Cortex of kidney (tissue), 1 donor: ENCODE measurements around the gene NPLOC4.
"Not testable (repeated sequence)": the region's sequence is repeated elsewhere in the genome, so short reads cannot be mapped to it uniquely, and the experiment has no call there.

ENCODE experiments used
- DNase-seq: peaks from one replicate; lab custom pipeline; 2025; lab: John Stamatoyannopoulos, UW

NPLOC4 gene

DNA sequence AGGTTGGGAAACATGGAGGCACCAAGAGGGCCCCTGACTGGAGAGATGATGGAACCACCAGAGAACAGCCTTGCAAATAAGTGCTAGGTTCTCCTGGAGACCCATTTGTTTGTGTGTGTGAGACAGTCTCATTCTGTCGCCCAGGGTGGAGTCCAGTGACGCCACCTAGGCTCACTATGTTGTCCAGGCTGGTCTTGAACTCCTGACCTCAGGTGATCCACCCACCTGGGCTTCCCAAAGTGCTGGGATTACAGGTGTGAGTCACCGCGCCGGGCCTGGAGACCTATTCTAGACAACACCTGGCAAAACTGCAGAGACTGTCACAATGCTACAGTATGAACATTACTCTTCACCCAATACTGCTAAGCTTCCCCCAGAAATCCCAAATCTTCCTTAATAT, 1.5 kb downstream of the NPLOC4 start:
- DNase-seq = no peak

DNA sequence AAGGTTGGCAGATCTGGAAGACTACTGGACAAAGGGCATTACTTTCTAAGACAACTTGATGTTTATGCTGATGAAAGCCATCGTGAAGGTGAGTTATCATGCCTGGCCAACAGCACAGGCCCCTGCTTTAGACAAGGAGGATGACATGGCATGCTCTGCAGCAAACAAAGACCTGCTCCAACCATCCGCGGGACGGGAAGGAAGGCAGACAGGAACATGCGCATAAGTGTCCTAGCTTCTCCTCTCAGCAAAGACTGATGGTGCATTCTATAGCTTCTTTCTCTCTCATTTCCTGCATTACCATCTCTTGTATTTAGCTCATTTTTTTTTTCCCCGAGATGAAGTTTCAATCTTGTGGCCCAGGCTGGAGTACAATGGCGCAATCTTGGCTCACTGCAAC, 5.4 kb downstream of the NPLOC4 start:
- no peak for DNase-seq

DNA sequence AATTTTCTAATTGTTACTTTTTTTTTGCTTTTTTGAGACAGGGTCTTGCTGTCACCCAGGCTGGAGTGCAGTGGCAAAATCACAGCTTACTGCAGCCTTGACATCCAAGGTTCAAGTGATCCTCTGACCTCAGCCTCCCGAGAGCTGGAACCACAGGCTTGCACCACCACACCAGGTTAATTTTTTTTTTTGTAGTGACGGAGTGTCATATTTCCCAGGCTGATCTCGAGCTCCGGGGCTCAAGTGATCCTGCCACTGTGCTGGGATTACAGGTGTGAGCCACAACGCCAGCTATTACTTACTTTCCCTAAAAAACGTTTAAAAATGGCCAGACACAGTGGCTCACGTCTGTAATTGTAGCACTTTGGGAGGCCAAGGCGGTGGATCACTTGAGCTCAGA, 6.6 kb downstream of the NPLOC4 start:
- DNase-seq = no peak

DNA sequence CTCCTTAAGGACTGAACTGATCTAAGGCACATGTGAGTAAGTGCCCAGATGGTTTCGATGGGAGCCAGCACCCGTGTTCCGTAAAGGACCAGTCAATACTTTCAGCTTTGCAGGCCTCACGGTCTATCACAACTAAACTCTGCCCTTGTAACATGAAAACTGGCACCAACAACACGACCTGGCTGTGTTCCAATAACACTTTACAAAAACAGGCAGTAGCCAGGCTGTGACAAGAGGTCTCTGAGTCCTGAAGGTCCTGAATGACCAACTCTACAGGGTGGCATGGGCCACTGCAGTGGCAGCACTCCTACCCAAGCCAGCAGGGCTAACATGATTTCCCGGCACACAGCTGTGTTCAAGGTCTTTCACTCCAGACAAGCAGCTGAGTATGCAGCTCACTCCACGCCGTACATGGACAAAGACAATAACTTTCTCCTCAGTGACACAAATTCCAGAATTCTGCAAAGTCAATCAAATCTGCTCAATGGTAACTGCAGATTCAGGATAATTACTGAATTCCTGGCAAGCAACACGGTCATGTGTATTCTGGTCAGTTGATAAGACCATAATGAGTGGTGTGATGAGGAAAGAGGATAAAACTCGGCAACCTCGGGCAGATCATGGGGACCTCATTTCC, 15.3 kb downstream of the NPLOC4 start:
- DNase-seq = no peak

DNA sequence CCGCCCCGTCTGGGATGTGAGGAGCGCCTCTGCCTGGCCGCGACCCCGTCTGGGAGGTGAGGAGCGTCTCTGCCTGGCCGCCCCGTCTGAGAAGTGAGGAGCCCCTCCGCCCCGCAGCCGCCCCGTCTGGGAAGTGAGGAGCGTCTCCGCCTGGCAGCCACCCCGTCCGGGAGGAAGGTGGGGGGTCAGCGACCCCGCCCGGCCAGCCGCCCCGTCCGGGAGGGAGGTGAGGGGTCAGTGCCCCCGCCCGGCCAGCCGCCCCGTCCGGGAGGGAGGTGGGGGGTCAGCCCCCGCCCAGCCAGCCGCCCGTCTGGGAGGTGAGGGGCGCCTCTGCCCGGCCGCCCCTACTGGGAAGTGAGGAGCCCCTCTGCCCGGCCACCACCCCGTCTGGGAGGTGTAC, 18.6 kb downstream of the NPLOC4 start:
- not testable (repeated sequence) for DNase-seq

DNA sequence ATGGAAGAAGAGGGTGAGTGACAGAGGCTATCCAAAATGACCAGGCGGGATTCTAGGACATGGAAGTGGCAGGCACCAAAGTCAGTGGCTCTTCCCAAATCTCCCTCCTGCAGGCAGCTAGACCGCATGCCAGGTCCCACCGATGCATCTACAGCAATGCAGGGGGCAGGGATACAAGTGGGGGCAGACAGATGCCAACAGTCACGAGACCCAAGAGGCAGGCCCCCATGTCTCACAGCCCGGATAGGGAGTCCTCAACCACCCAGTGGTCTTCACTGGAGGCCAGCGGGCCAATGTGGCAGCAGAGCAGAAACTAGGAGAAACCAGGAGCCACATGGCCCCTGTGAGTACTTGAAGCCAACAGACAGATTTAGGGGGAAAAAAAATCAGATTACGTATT, 20.0 kb downstream of the NPLOC4 start:
- no peak for DNase-seq

DNA sequence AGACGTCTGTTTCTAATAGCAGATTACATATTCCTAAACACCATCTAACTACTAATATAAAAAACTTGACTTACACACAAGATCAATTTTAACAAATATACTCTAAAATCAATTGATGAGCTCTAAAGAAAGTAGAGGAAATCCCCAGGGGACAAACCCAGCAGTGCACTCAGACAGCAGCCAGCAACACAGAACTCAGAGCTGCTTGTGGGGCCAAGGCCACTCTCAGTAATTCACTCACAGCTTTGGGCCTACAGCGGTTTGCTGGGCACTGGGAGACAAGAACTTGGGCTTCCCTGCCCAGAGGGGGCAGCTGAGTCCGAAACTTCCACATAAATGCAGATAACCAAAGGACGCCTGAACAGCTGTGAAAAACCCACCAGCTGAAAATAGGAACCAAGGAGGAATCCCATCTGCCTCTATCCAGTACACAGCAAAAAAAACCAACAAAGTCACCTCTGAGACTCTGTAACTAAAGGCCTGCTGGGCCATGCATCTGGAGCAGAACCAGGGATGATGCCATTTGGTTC, 21.4 kb downstream of the NPLOC4 start:
- no peak for DNase-seq

DNA sequence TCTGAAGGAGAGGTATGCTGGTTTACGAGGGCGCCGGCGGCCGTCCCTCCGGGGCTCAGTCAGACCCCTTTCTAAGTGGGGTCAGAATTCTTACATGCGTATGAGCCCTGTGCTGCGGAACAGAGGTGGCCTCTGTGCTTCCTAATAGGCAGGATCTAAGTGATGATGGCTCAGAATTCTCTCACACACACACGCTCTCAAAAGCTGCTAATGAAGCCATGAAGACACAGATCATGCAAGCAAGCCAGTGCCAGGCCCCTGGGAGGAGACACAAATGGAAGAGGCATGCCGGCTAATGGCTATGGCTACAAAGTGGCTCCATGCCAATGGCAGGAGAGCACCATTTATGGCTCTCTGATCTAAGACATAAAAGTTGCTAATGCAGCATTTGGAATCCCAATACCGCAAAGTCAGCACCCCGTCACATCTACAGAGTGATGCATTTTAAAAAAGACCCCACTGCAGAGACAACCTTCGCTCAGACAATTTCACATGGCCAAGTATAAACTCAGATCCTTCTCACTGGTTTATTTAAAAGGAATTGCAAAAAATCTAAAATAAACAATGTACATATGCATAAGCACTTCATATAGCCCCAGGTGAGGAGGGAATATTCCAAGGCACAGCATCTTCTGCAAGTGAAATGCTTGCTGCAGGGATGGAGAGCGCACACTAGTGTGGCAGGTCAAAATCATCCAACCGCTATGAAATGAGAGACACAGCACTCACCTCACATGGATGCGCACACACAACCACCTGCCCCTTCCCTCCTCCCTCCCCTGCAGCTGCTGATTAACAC, 24.5 kb downstream of the NPLOC4 start:
- DNase-seq = no peak

DNA sequence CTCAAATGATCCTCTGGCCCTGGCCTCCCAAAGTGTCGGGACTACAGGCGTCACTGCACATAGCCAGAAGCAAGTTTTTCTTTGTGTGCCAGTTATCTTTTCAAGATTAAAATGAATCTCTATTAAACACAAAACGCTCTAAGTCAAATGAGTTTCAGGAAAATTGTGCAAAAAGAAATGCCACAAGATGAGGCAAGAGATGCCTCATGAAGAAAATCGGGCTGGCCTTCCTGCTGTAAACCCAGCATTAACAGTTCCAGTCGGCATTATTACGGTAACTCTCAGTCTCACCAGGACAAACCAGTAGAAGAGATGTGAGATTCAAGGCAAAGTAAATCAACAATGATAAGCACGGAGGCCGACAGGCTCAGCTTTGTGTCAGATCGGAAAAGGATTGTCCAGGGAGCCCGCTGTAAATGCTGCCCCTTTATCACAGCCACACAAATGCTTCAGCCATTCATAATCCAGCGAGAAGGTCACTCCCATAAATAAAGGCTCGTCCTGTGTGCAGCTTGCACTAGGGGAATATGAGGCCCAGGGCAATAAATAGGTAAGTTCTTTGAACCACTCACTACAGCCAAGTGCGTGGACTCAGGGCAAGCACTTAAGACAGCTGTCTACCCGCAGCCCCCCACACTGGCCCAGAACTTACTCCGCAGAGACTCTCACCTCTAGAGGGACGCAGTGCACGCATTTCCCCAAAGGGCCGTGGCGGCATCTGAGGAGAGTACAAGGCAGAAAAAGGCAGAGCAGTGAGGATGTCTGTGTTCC, 27.2 kb downstream of the NPLOC4 start:
- DNase-seq = no peak

DNA sequence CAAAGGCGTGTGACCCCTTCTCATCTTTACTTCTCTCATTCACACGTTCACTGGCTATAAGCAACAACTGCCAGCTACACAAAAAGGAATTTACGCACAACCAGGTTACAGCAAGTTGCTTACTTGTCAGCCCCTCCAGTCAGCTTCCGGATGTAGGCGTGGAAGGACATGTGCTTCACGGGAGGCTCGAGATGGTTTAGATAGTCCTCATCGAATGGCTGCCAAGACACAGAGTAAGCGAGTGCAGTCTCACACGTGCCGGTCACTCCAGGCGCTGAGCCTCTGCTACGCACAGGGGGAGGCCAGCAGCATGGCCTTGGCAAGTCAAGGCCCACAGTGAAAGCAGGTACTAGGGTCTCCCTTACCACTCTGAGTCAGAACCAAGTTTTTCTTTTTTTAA, 28.3 kb downstream of the NPLOC4 start:
- no peak for DNase-seq

DNA sequence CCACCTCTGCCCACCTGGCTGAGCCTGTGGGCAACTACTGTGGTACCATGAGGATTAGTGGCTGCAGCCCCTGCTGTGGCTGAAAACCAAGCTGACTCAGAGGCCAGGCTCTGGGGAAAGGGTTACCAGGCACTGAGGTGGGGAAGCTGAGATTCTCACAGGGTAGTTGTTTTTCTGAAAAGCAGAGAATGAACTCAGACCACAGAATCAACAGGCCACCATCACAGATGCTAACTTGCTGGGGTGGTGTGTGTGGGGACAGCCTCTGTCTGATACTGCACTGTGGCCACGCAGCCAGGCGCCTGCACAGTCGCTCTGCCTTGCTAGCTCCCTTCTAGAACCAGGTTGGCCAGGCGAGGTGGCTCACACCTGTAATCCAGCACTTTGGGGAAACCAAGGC, 28.8 kb downstream of the NPLOC4 start:
- DNase-seq = no peak

DNA sequence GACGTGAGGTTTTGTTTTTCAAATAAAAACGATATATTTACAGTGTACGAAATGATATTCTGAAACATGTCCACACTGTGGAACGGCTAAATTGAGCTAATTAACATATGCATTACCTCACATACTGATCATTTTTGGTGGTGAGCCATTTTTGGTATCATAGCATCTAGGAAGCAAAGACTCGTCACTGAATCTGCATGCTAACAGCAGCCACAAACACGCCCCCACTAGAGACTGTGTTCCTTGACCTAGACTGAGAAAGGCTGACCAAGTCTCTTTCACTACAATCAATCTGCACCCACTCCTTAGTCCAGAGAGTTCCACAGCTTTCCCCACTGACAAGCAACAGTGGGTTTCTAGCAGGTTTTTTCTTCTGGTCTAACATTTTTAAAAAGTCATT, 29.5 kb downstream of the NPLOC4 start:
- DNase-seq = no peak

DNA sequence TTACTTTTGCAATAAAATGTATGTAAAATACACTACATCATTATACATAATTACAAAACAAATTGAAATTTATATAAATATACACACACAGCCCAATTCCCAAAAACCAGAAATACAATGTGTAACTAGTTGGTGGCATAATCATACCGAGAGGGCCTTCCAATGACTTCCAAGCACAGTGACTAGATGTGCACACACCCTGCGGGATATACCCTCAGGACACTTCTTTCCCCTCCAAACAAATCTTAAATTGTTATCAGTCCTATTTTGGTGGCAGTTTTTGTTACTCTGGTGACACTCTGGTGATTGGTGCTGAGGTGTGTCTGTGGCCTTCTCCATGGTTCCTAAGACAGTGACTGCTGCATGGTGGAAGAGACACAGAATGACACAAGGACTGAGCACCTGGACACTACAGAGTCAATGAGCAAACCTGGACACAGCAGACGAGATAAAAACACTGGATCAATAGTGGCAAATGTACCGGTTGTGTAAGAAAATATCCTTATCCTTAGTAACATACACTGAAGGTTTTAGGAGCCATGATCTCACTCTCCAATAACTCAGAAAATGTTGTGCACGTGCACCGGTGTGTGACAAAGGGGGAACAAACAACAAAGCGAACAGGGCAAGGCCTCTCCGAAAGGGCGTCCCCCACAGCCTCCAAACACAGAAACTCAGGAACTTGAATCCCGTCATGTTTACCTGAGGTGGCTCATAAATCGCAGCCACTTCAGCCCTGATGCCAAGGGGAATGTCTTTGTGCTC, 32.9 kb downstream of the NPLOC4 start:
- no peak for DNase-seq

DNA sequence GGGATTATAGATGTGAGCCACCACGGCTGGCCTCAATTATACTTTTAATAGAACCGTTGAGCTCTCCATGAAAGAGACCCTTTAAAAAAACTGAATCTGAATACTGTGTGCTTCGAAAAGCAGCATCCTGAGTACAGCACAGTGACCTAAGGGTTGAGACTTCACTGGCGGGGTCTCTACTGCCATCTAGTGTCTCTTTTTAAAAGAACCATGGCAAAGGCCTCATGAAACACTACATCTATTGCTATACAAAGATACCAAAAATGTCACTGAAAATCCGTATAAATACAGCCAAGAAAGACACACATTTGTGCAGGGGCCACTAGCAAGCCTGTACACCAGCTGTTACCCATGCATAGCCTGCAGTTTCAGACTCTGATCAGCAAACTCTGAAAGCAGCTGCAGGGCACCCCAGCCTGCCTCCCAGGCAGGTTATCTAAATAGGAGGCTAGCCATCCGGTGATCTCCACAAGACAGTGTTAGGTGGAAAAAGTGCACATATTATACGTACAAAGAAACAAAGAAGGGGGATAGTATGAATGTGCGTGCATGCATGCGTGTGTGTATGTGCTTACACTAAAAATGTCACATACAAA, 35.3 kb downstream of the NPLOC4 start:
- DNase-seq = no peak

DNA sequence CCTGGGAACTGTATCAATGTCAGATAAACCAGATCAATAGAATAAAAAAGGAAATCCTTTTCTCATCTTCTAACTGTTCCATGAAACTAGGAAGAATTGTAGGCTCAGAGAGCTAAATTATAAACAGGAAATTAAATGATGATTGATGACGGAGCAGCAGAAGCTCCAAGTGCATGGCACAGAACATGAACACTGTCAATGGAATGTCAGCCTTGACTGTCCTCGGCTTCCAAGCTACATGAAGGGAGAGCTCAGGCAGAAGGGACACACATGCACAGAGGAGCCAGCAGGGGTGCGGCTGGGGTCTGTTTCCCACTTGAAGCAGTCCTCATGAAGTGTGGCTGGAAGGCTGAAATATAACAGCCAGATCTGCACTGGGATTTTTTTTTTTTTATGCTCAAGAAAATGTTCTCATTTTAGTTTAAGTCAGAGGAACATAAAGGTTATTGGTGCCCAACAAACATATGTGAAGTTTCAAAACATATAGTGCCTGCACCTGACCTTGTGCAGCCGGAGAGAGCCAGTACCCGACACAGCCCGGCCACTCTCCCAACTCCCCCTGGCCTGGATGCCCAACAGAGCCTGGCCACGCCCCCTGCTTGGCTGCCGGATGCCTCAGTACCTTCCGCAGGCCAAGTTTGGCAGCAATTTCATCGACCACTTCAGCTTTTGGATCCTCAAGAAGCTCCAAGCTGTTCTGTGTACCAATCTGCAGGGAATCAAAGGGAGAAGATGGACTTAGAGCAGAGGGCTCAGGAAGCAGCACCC, 37.0 kb downstream of the NPLOC4 start:
- DNase-seq = no peak

DNA sequence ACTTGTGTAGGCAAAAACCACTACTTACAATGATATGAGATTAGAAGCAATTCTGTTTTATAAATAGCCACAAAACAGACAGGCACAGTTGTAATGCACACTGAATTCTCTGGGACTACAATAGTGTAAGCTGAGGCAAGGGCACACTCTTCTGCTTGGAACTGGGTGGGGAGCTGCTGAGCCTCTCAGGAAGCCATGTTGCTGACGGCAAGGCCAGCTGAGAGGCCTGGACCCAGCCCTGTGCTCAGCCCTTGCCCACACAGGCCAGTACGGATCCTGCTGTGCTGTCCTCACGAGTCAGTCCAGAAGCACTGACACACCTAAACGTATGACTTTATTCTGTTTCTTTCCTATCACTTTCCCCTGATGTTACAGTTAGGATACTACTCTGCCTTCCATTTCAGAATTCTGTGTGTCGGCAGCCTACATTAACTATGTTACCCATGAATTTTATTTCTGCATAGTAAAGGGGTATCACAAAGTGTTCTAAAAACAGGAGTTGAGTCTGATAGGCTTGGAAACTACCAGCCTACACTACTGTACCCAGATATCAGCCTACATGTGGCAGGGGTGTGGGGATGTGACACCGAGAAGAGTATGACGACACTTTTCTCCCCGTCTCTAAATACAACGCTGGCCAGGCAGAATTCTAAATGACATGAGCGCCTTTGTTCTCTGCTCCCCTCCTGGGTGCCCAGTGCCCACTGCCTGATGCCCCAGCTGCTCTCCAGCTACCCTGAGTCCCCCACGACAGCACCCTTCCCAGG, 43.6 kb downstream of the NPLOC4 start:
- no peak for DNase-seq

DNA sequence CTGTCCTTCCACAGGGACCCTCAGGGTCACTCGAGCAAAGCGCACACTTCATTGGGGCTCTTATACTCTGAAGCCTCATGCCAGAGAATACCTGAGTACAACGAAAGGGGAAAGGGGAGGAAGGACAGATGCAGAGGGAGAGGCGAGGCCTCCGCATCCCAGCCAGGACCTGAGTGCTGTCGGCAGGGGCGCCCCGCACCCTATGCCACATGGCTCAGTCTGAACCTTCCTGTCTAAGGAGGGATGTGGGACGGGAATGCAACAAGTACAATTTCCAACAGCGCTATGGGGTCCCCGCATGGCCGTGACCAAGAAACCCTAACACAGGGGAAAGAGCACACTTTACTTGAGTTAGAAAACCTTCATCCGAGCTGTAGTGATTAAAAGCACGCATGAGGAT, 44.9 kb downstream of the NPLOC4 start:
- no peak for DNase-seq

DNA sequence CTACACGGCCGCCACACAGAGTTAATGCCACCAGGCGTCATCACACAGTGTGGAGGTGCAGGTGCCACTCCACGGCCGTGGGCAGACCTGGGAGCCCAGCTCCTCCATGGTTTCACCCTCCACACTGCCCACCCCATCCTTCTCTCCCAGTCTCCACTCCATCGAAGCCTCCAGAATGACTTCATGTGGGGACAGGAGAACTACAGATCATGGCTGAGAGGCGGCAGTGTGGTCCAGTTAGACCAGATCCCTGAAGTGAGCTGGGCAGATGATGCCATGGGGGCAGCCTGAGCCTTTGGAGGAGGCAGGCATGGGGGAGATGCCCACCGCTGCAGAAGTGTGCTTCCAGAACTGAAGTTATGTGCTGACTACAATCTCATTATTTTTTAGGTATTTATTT, 46.8 kb downstream of the NPLOC4 start:
- DNase-seq = no peak

DNA sequence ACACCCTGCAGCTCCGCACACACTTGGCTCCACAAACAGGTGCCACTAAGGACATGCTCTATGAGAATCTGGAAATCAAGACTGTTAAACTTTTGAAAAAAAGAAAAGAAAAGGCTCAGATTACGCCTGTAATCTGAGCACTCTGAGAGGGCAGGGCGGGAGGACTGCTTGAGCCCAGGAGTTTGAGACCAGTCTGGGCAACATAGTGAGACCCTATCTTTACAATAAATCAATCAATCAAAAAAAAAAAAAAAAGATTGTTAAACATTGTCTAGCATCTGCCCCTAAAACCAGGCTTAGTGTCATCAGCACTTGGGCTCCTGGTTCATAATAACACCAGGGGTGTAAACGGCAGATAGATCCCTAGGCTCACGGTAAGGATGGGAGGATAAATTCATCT, 47.3 kb downstream of the NPLOC4 start:
- no peak for DNase-seq

DNA sequence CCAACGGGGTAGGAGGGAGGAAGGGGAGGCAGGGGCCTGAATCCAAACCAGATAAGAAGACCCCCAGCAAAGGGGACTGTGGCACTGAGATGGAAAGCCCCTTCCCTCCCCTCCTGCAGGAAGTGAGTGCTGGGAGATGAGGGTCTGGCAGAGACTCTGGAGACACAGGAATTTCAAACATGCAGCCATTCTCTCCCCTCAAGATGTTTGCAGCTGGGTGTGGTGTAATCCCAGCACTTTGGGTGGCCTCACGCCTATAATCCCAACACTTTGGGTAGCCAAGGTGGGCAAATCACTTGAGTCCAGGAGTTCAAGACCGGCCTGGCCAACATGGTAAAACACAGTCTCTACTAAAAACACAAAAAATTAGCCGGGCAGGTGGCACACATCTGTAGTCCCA, 50.8 kb downstream of the NPLOC4 start:
- no peak for DNase-seq
